HCT116 (cell line): ENCODE results near the gene YDJC. TPM values are rescaled to one million over a fixed set of nuclear protein-coding genes. Genes with fewer than 3 reads are reported as not detected.
"Not testable (repeated sequence)": the region's sequence is repeated elsewhere in the genome, so short reads cannot be mapped to it uniquely, and the experiment has no call there.

Source experiments
- ATAC-seq: fragments of 200-7000 bp; cut with Tn5 transposase; 2 replicates; pipeline ENCODE4 v1.9.1; 2020; ENCODE audit warnings: mild to moderate bottlenecking, moderate library complexity
- BruUV-seq: library from RNA; stranded (reverse); fragments of 400-500 nt; replicated peaks from 2 replicates; lab custom pipeline; 2021; lab: Mats Ljungman, UMichigan
- CTCF ChIA-PET: fragments of 300-600 bp; sonication (Branson Sonifier 250); formaldehyde crosslinking; loops from one replicate; lab custom pipeline; 2021; ENCODE audit warnings: antibody characterized with exemption; lab: Charles Lee
- POLR2A ChIA-PET: fragments of 300-600, 350-600 bp; sonication (Branson Sonifier 250); formaldehyde crosslinking; loops from one replicate; lab custom pipeline; 2021; ENCODE audit warnings: antibody characterized with exemption; lab: Charles Lee
- RAD21 ChIA-PET, 2 experiments: fragments of 300-600 bp; sonication (Branson Sonifier 250); formaldehyde crosslinking; loops; one replicate each; lab custom pipeline; 2023; ENCODE audit warnings: low total read pairs in 2 of 2; ENCODE audit not compliant: uncharacterized antibody in 2 of 2, unreplicated experiment in 2 of 2, low non-redundant PET in 1 of 2; lab: Charles Lee
- DNase-seq: peaks from one replicate; pipeline ENCODE4 v3.0.0-alpha.2; 2010; ENCODE audit warnings: low read depth, low spot score
- H2AFZ ChIP-seq: fragments of 200-600 bp; shearing (Covaris generic), sonication (generic); 2 replicates; pipeline ENCODE4 v1.6.1; 2017; ENCODE audit warnings: low read depth, mixed run types, mixed read lengths, antibody characterized with exemption, low read length; ENCODE audit not compliant: poor library complexity, severe bottlenecking
- H3K27ac ChIP-seq: 2 replicates; pipeline ENCODE4 v1.5.1; 2012; ENCODE audit warnings: low read depth, low read length
- H3K27me3 ChIP-seq: fragments of 200-600 bp; sonication (generic); 2 replicates; pipeline ENCODE4 v1.6.1; 2016; ENCODE audit warnings: mixed run types, low read length, mixed read lengths; ENCODE audit not compliant: insufficient read depth
- H3K36me3 ChIP-seq, 2 experiments: fragments of 200-500 bp in 1 of 2; fragments of 200-600 bp in 1 of 2; sonication (Bioruptor generic) in 1 of 2; sonication (generic) in 1 of 2; 2 replicates each; pipeline versions ENCODE4 v1.5.1 to v1.6.1; 2014 to 2016; ENCODE audit warnings: low read length in 2 of 2, inconsistent platforms in 1 of 2, mixed read lengths in 1 of 2, mixed run types in 1 of 2; ENCODE audit not compliant: insufficient read depth in 2 of 2, control insufficient read depth in 1 of 2
- H3K4me1 ChIP-seq, 2 experiments: fragments of 200-600 bp in 1 of 2; sonication (generic) in 1 of 2; 2 replicates each; pipeline versions ENCODE4 v1.5.1 to v1.6.1; 2012 to 2017; ENCODE audit warnings: low read length in 2 of 2, inconsistent platforms in 1 of 2, mild to moderate bottlenecking in 1 of 2, mixed read lengths in 1 of 2, mixed run types in 1 of 2, moderate library complexity in 1 of 2; ENCODE audit not compliant: insufficient read depth in 2 of 2, control insufficient read depth in 1 of 2
- H3K4me2 ChIP-seq: fragments of 200-600 bp; sonication (generic); 2 replicates; pipeline ENCODE4 v1.6.1; 2017; ENCODE audit warnings: mixed run types, low read length, mixed read lengths
- H3K4me3 ChIP-seq, 2 experiments: fragments of 200-600 bp in 1 of 2; sonication (generic) in 1 of 2; replicated peaks in 1 of 2; 2 replicates each; pipeline ENCODE4 v1.5.1; 2011 to 2016; ENCODE audit warnings: low read length in 2 of 2, control low read depth in 1 of 2, low read depth in 1 of 2, mild to moderate bottlenecking in 1 of 2, mixed read lengths in 1 of 2, mixed run types in 1 of 2
- H3K79me2 ChIP-seq: fragments of 200-600 bp; sonication (generic); 2 replicates; pipeline ENCODE4 v1.6.1; 2017; ENCODE audit warnings: mild to moderate bottlenecking, mixed run types, low read length, moderate library complexity, mixed read lengths; ENCODE audit not compliant: insufficient read depth
- H3K9ac ChIP-seq: fragments of 200-600 bp; sonication (generic); 2 replicates; pipeline ENCODE4 v1.6.1; 2016; ENCODE audit warnings: low read length, mixed read lengths
- H3K9me2 ChIP-seq: fragments of 200-600 bp; sonication (generic), shearing (Covaris generic); 2 replicates; pipeline ENCODE4 v1.6.1; 2017; ENCODE audit warnings: mixed run types, mild to moderate bottlenecking, moderate library complexity; ENCODE audit not compliant: insufficient read depth
- H3K9me3 ChIP-seq, 2 experiments: fragments of 200-500 bp in 1 of 2; fragments of 200-600 bp in 1 of 2; sonication (Bioruptor generic) in 1 of 2; sonication (generic) in 1 of 2; 2 replicates each; pipeline ENCODE4 v1.6.1; 2014 to 2017; ENCODE audit warnings: low read length in 2 of 2, mixed read lengths in 2 of 2, inconsistent platforms in 1 of 2, low read depth in 1 of 2, mild to moderate bottlenecking in 1 of 2, mixed run types in 1 of 2, moderate library complexity in 1 of 2; ENCODE audit not compliant: control insufficient read depth in 1 of 2, insufficient read depth in 1 of 2
- H4K20me1 ChIP-seq: fragments of 200-600 bp; sonication (generic), shearing (Covaris generic); 2 replicates; pipeline ENCODE4 v1.6.1; 2017; ENCODE audit warnings: mixed run types, mild to moderate bottlenecking, moderate library complexity; ENCODE audit not compliant: insufficient read depth
- ATF3 ChIP-seq: IDR thresholded peaks from 2 replicates; pipeline ENCODE4 v1.6.1; 2012
- CTCF ChIP-seq, 3 experiments: fragments of 200-600 bp in 1 of 3; sonication (generic) in 1 of 3; IDR thresholded peaks in 2 of 3; conservative IDR thresholded peaks in 1 of 3; 2 replicates each; pipeline ENCODE4 v1.5.1; 2012 to 2017; ENCODE audit warnings: low read depth in 2 of 3, low read length in 2 of 3, antibody characterized with exemption in 1 of 3, borderline replicate concordance in 1 of 3, control low read depth in 1 of 3, mild to moderate bottlenecking in 1 of 3, mixed read lengths in 1 of 3, mixed run types in 1 of 3, moderate library complexity in 1 of 3; ENCODE audit not compliant: insufficient read depth in 1 of 3
- ELF1 ChIP-seq: IDR thresholded peaks from 2 replicates; pipeline ENCODE4 v1.6.1; 2012; ENCODE audit warnings: low read depth, borderline replicate concordance
- EZH2 ChIP-seq: fragments of 200-600 bp; sonication (generic); IDR thresholded peaks from 2 replicates; pipeline ENCODE4 v1.6.1; 2017; ENCODE audit warnings: antibody characterized with exemption, mixed run types
- EZH2phosphoT487 ChIP-seq: fragments of 200-600 bp; IDR thresholded peaks from 2 replicates; pipeline ENCODE4 v1.6.1; 2018; ENCODE audit warnings: antibody characterized with exemption, borderline replicate concordance
- FOSL1 ChIP-seq: IDR thresholded peaks from 2 replicates; pipeline ENCODE4 v1.6.1; 2012; ENCODE audit warnings: low read depth
- JUND ChIP-seq: IDR thresholded peaks from 2 replicates; pipeline ENCODE4 v1.6.1; 2012
- POLR2A ChIP-seq: IDR thresholded peaks from 2 replicates; pipeline ENCODE4 v1.7.0; 2011; ENCODE audit warnings: borderline replicate concordance; ENCODE audit not compliant: insufficient read depth, insufficient read length; ENCODE audit errors: extremely low read depth
- RAD21 ChIP-seq: IDR thresholded peaks from 2 replicates; pipeline ENCODE4 v1.6.1; 2012; ENCODE audit warnings: low read depth, mild to moderate bottlenecking
- SIN3A ChIP-seq: IDR thresholded peaks from 2 replicates; pipeline ENCODE4 v1.6.1; 2012; ENCODE audit warnings: low read depth
- YY1 ChIP-seq: IDR thresholded peaks from 2 replicates; pipeline ENCODE4 v1.6.1; 2011; ENCODE audit warnings: low read length, low read depth, moderate library complexity, mild to moderate bottlenecking; ENCODE audit not compliant: insufficient replicate concordance; ENCODE audit errors: extremely low read depth
- ZFX ChIP-seq: fragments of 450-650 bp; IDR thresholded peaks from 2 replicates; pipeline ENCODE4 v1.6.1; 2017
- ZNF274 ChIP-seq: fragments of 200-500 bp; sonication (Bioruptor generic); IDR thresholded peaks from 2 replicates; pipeline ENCODE4 v1.6.1; 2014; ENCODE audit warnings: mild to moderate bottlenecking, low read depth, low read length, inconsistent platforms
- intact Hi-C: fragments of 100-400 bp; cut with micrococcal nuclease; formaldehyde crosslinking; loops from 2 replicates; pipeline ENCODE4 v1.10.0; 2022
- total RNA-seq: library from RNA; stranded (reverse); gene quantifications from one replicate; pipeline ENCODE4 v1.2.1, GENCODE V29; 2021; ENCODE audit not compliant: unreplicated experiment

Gene YDJC
- total RNA-seq, 1 experiment from 2014 or later: 78.3 TPM

- H3K4me2 ChIP-seq: no peak overlapping the region
- H3K27me3 ChIP-seq: no peaks in the 10 kb centered on the region
- RAD21 ChIA-PET: no interaction called here
- H3K9me3 ChIP-seq: no peaks in the 10 kb centered on the region
- peaks cover 21% of the 10 kb centered on the region; the same call in 1 of the 2 replicates for H3K79me2 ChIP-seq
- H3K9ac ChIP-seq: no peak overlapping the region
- TF ChIP-seq JUND (no peak), ELF1 (no peak), CTCF (IDR thresholded peaks at IDR 0.05 in 2 of 3, conservative IDR thresholded peaks at IDR 0.05 in 1 of 3; ENCODE audit: borderline replicate concordance in 1 of 3, insufficient read depth in 1 of 3, low read depth in 2 of 3, low read length in 2 of 3) (no peak), YY1 (no peak), EZH2phosphoT487 (no peak), RAD21 (no peak), POLR2A (no peak), ATF3 (no peak), FOSL1 (no peak), ZFX (no peak), SIN3A (no peak), EZH2 (no peak), ZNF274 (no peak)
- TF ChIP-seq, all 23 proteins: peak for 0
- Histone ChIP-seq H3K27ac (no peak overlapping the region), H3K9me2 (no peaks in the 10 kb centered on the region), H3K4me3 (no peak overlapping the region), H3K4me1 (peaks cover 12 to 31% of the 10 kb centered on the region in 2 experiments), H4K20me1 (no peaks in the 10 kb centered on the region), H3K36me3 (peaks cover 0 to 5% of the 10 kb centered on the region in 2 experiments; a peak in 1 of 4 replicates), H2AFZ (no peak overlapping the region)
- DNase-seq (no peak), ATAC-seq (no peak)
- CTCF ChIA-PET: no interaction called here
- no TSS peak for BruUV-seq
- intact Hi-C loops: no loop called here
- POLR2A ChIA-PET: no interaction called here
These were observed 9.5 kb upstream of the YDJC start for GRCh38 chr22:21639359-21639758.

- H3K9me3 ChIP-seq, H3K4me2 ChIP-seq, intact Hi-C loops, H4K20me1 ChIP-seq, H3K9ac ChIP-seq, H3K36me3 ChIP-seq, POLR2A ChIA-PET, H3K27me3 ChIP-seq, H2AFZ ChIP-seq, H3K4me3 ChIP-seq, CTCF ChIA-PET, DNase-seq, H3K9me2 ChIP-seq, H3K27ac ChIP-seq, RAD21 ChIA-PET, ATAC-seq, BruUV-seq, H3K79me2 ChIP-seq: not testable (repeated sequence)
- H3K4me1 ChIP-seq: peaks cover 7 to 26% of the 10 kb centered on the region in 2 experiments; a peak in 3 of 4 replicates
These were observed 7.6 kb upstream of the YDJC start for GRCh38 chr22:21637450-21637849.
